ENCODE measurements around the gene TBC1D2B. TPM values are rescaled to one million over a fixed set of nuclear protein-coding genes. Genes with fewer than 3 reads are reported as not detected.

Gene TBC1D2B
- total and polyA plus RNA-seq, 2 experiments from 2014 or later = 6.5 to 16.5 TPM

GRCh38 chr15:78064544-78064943 is 13.0 kb downstream of the TBC1D2B start:
- Histone ChIP-seq H3K27ac (no peak overlapping the region), H3K4me3 (no peak overlapping the region)

GRCh38 chr15:78063970-78064385 is 13.5 kb downstream of the TBC1D2B start:
- no peaks in the 10 kb centered on the region for H3K36me3 ChIP-seq
- no peaks in the 10 kb centered on the region for H3K9me3 ChIP-seq (ENCODE audit: low read depth)
- peak in 1 of 2 donors; percentile 42 for DNase-seq (ENCODE audit: low read depth in 1 of 2, low spot score in 1 of 2)
- no peak overlapping the region for H3K4me3 ChIP-seq
- H3K4me1 ChIP-seq (ENCODE audit: low read depth) = peaks cover 8% of the 10 kb centered on the region
- TF ChIP-seq CTCF (IDR thresholded peaks at IDR 0.05; ENCODE audit: low read depth, low read length) = no peak
- H3K27me3 ChIP-seq = no peaks in the 10 kb centered on the region
- no peak overlapping the region for H3K27ac ChIP-seq

More at GRCh38 chr15:78064544-78064943, 13.0 kb downstream of the TBC1D2B start:
- H3K4me1 ChIP-seq (ENCODE audit: low read depth) = peaks cover 8% of the 10 kb centered on the region
- no peaks in the 10 kb centered on the region for H3K9me3 ChIP-seq (ENCODE audit: low read depth)
- peak in 1 of 2 donors; percentile 86 for DNase-seq (ENCODE audit: low read depth in 1 of 2, low spot score in 1 of 2)
- H3K27me3 ChIP-seq = no peaks in the 10 kb centered on the region
- no peaks in the 10 kb centered on the region for H3K36me3 ChIP-seq
- TF ChIP-seq CTCF (IDR thresholded peaks at IDR 0.05; ENCODE audit: low read depth, low read length) = no peak

- H3K4me1 ChIP-seq (ENCODE audit: low read depth) = peaks cover 8% of the 10 kb centered on the region
- no peak for DNase-seq (ENCODE audit: low read depth in 1 of 2, low spot score in 1 of 2)
- no peaks in the 10 kb centered on the region for H3K36me3 ChIP-seq
- no peaks in the 10 kb centered on the region for H3K27me3 ChIP-seq
- H3K9me3 ChIP-seq (ENCODE audit: low read depth) = no peaks in the 10 kb centered on the region
- TF ChIP-seq CTCF (IDR thresholded peaks at IDR 0.05; ENCODE audit: low read depth, low read length) = no peak
- no peak overlapping the region for H3K27ac ChIP-seq
- no peak overlapping the region for H3K4me3 ChIP-seq
Measured at GRCh38 chr15:78063217-78063616, 14.3 kb downstream of the TBC1D2B start.

GRCh38 chr15:78061963-78062427 is 15.5 kb downstream of the TBC1D2B start:
- Histone ChIP-seq H3K9me3 (ENCODE audit: low read depth) (no peaks in the 10 kb centered on the region), H3K36me3 (no peaks in the 10 kb centered on the region), H3K4me3 (no peak overlapping the region), H3K27ac (no peak overlapping the region), H3K27me3 (no peaks in the 10 kb centered on the region), H3K4me1 (ENCODE audit: low read depth) (peaks cover 8% of the 10 kb centered on the region)
- TF ChIP-seq CTCF (IDR thresholded peaks at IDR 0.05; ENCODE audit: low read depth, low read length) = no peak
- peak; percentile 55 to 63 for DNase-seq (ENCODE audit: low read depth in 1 of 2, low spot score in 1 of 2)

GRCh38 chr15:78060232-78060631 is 17.3 kb downstream of the TBC1D2B start:
- Histone ChIP-seq H3K27me3 (no peaks in the 10 kb centered on the region), H3K4me1 (ENCODE audit: low read depth) (peaks cover 23% of the 10 kb centered on the region)
- TF ChIP-seq CTCF (IDR thresholded peaks at IDR 0.05; ENCODE audit: low read depth, low read length) = no peak

More at GRCh38 chr15:78060232-78060631, 17.3 kb downstream of the TBC1D2B start:
- no peaks in the 10 kb centered on the region for H3K9me3 ChIP-seq (ENCODE audit: low read depth)
- no peak for DNase-seq (ENCODE audit: low read depth in 1 of 2, low spot score in 1 of 2)
- no peak overlapping the region for H3K27ac ChIP-seq
- no peak overlapping the region for H3K4me3 ChIP-seq
- H3K36me3 ChIP-seq = no peaks in the 10 kb centered on the region
